Epidermal melanocyte (primary cell): Measurements from ENCODE around the gene LYST.
A peak's percentile ranks its signal among the peaks of the same experiment; 100 is the strongest.
"Not testable (repeated sequence)": the region's sequence is repeated elsewhere in the genome, so short reads cannot be mapped to it uniquely, and the experiment has no call there.

ENCODE experiments used
- DNase-seq: peaks from one replicate; pipeline ENCODE4 v3.0.0; 2011; ENCODE audit warnings: low spot score; ENCODE audit not compliant: insufficient read length

The LYST gene

DNA sequence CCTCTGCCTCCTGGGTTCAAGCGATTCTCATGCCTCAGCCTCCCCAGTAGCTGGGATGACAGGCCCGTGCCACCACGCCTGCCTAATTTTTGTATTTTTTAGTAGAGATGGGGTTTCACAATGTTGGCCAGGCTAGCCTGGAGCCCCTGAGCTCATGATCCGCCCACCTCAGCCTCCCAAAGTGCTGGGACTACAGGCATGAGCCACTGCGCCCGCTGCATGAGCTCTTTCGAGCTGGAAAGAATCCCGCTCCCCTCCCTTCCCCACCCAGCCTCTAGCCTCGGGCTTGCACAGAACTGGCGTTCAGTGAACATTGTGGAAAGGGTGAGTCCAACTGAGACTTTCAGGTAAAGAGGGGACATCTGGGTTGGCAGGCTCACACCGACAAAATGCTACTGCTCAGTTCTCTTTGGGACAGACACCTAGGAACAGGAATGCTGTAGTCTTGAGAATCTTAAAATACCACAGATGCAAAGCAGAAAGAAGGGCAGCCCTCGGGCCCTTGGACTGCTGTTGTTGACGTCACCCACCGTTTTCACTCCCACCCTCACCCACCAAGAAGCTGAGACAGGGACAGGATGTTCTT is 207.4 kb downstream of the LYST start:
- DNase-seq = no peak

DNA sequence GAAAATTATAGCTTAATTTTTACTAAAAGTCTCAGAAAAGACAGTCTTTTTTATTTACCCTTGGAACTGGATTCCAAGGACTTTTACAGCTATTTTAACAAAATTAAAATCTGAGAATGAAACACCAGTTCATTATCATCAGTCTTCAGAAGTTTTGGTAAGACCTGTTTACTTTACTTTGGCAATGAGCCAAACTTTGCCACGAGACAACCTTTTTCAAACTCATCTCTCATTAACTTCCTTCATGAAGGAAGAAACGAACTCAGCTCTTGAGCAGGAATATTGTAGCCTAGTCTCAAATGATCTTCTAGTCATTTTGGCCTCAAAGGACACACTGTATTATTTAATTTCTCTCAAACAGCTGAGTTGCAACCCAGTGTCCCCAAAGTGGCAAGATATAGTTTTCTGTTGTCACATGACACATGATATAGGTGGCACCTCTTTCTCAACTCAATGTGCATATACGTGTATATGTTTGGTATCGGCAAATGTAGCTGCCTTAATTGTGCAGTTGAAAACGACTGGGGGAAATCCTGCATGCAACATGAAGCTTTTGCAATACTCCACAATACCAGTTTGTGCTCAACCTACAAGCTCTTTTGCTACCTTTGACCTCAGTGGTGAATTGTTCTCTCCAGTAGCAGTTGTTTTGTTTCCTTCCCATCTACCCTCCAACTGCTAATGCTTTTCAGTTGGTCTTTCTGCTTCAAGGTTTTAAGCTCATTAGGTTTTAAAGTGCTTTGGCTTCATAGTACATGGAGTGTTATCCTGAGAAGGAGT is 208.8 kb downstream of the LYST start:
- no peak for DNase-seq

DNA sequence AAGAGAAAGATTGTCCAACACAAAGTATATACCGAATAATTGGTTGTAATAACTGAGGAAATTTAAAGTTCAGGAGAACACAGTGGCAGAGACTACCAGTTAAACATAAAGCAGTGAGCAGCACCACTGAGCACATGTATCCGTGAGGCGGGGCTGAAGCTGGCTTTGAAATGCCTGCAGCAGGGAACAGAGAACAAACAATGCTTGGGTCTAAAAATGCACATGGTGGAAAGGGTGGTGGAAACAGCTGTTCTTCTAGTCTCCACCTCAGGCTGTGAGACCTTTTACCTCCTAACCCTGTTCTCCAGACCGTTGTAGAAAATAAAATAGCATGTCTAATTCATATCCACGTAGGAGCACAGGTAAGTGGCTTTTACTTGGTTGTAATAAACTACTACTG is 209.4 kb downstream of the LYST start:
- DNase-seq = no peak

DNA sequence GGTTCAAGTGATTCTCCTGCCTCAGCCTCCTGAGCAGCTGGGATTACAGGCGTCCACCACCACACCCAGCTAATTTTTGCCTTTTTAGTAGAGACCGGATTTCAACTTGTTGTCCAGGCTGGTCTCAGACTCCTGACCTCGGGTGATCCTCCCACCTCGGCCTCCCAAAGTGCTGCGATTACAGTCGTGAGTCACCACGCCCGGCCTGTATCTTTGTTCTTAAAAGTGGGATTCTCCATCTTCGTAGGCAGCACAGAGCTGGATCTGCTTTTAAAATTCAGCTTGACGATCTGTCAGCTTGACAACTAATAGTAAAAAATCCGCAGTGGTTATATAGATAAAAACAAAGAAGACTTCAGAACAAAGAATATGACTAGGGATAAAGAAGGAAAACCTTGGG is 214.3 kb downstream of the LYST start:
- no peak for DNase-seq

DNA sequence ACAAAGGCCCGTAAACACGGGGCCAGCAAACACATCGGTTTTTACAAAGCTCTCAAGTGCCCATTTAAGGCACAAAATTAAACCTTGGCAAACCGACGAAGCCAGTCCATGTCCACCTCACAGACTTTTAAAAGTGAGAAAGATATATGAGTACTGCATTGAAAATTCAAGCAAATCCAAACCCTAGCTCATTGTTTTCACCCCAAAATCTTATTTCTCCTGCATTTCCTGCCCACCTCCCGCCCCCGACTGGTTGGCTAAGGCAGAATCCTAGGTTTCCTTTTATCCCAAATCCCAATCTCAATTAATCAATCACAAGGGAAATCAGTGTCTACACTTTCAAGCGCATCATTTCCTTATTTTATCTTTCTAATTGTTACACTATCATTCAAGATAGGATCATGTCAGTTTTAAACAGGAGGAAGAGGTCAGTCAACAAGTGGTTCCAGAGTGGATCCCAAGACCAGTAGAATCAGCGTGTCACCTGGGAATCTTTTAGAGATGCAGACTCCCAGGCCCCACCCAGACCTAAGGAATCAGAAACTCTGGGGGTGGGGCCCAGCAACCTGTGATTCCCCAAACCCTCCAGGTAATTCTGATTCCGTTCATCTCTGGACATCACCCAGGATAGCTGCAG is 215.4 kb downstream of the LYST start:
- no peak for DNase-seq

DNA sequence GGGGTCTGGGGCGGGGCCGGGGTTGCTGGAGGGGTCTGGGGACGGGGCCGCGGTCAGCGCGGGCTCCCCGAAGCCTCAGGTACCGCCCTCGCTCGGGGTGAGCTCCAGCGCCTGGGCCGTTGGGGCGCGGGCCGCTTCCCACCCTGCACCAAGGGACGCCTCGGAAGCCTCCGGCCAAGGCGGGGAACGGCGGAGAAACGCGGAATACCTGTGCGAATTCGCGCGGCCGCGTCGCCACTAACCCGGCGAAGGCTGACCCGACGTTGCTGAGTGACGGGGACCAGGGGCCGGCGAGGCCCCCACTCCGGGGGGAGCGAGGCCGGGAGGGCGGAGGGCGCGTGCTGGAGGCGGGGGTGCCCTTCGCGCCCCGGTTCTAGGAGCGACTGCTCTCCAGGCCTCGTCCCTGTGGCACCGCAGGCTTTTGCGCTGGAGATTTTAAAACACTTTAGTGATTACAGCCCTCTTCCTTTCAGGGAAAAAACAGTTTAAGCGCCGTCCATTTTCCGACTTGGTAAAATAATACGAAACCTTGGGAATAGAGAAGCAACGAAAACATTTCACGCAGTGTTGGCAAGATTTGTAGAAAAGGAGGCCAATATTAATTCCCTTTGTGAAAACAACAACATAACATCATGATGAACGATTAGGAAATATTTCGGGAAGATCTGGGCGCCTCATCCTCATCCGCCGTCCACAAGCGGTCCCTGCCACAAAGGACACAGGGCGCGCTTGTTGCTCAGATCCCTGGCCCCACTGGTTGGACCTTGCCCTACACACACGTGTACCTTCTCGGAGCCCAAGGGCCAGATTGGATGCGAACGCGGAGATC is 216.2 kb downstream of the LYST start:
- DNase-seq = no peak

DNA sequence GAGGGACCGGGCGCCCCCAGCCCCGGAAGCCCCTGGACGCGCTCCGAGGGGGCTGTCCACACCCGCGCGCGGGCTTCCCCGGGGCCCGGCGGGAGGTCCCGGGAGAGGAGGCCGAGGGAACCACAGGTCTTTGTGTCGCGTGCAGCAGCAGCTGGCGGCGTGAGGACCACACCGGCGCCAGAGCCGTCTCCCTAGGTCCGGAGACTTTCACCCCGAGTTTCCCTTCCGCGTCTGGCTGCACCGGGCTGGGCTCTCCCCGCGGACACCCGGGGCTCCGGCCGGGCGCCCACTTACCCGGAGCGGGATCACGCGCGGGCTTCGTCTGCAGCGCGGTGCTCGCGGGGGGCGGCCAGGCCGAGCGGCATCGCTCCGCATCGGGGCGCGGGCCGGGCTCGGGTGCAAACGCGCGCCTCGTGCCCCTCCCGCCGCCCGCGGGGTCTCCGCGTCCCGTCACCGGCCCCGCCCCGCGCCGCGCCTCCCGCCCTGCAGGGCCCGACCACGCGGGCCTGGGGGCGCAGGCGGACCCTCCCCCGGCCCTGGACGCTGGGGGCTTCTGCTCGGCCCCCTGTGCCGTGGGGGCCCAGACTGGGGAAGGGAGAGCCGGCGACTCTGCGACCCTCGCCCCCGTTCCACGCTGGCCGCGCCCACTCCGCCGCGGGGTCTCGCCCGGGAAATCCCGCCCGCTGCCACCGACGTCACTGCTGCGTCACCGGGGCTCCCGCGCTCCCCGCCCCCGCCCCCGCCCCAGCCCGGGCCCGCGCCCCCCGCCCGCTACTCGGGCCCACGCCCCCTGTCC is 217.1 kb downstream of the LYST start, which contains the start of gene GNG4:
Gene GNG4 (minus strand): TSS at position 417 of the 796 bp plus-strand sequence. CDS start 65,946 bp downstream, outside the sequence.
- no peak for DNase-seq

DNA sequence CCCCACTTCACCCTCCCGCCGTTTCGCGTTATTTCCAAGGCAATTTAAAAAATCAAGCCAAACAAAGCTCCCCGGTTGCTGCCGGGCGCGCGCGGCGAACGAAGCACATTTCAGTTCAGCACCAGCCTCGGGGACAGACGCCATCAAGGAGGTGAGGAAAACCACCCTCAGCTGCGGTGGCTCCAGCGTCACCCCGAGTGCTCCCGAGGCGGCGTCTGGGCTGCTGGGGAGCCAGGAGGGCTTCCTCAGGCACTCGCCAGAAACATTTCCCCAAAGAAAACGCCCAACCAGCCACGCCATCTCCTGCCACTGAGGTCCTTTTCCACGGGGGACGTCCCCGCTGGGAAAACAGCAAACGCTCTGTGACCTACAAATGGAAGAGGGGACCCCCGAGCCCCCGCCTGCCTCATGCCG is 217.7 kb downstream of the LYST start:
- DNase-seq = peak; percentile 36

DNA sequence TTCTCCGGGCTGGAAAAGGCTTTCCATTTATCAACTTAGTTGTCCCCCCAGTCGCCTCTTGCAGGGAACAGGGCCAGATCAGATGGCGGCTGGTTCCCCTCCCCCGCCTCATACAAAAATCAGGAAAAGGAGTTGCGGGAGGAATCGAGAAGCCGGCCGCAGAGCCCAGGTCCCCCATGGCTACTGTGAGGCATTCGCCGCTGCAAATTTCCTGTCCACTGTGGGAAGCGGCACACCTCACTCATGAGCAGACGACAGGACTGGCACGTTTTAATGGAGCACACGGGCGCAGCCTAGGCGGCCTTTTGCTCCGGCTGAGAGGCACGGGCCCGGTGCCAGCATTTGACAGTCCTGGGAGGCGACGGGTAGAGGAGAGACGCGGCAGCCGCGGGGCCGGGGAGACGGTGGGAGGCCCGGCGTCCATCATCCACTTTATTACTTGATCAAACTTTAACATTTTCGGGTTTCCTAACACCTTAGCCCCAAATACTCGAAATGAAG is 218.2 kb downstream of the LYST start:
- no peak for DNase-seq

DNA sequence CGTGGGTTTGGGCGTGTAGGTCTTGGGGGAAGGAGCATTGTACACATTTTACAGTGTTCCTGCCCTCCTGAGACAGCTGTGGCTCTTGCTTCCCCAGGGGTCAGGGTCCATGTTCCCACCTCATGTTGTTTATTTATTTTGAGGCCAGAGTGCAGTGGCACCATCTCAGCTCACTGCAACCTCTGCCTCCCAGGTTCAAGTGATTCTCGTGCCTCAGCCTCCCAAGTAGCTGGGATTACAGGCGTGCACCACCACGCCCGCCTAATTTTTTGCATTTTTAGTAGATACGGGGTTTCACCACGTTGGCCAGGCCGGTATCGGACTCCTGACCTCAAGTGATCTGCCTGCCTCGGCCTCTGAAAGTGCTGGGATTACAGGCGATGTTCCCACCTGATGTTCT is 219.2 kb downstream of the LYST start:
- not testable (repeated sequence) for DNase-seq

DNA sequence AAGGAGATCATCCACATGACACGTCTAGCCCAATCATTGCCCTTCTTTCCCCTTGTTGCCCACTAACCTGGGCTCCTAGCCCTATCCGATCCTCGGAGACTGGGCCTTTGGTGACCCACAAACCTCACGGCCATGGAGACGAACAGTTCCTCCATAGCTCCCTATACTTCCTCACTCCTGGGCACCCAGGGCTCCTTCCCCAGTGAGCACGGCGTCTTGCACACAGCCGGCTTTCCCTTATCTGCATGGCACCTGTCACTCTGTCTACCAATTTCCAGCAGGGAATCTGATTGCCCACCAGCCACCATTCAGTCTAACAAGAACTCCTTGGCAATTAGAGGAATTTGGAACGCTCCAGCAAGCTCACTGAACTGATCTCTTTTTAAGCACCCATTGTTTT is 220.2 kb downstream of the LYST start:
- DNase-seq = no peak

DNA sequence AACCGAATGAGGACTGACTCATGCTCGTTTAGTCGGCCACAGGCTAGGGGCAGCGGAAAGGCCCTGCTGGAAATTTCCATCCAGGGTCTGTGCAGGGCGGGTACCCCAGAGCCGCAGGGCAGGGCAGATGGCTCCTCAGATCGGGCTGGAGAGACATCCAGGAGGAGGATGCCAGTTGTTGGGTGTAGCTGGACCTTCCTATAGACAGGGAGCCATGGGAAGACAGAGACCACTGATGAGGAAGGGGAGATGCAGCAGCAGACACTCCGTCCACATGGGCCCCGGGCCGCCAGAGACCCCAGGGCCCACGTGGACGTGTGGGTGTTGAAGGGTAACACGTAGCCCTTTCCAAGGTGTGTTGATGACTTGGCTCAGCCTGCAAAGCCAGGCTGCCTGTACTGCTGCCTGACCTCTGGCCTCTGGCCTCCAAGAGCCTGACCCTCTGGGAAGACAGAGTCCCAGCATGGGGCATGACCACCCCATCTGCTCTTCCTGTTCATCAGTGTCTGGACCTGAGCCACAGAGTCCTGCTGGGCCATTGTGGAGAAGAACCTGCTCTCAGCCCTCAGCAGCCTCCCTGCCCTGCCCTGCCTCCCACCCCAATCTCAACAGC is 221.9 kb downstream of the LYST start:
- DNase-seq = no peak

DNA sequence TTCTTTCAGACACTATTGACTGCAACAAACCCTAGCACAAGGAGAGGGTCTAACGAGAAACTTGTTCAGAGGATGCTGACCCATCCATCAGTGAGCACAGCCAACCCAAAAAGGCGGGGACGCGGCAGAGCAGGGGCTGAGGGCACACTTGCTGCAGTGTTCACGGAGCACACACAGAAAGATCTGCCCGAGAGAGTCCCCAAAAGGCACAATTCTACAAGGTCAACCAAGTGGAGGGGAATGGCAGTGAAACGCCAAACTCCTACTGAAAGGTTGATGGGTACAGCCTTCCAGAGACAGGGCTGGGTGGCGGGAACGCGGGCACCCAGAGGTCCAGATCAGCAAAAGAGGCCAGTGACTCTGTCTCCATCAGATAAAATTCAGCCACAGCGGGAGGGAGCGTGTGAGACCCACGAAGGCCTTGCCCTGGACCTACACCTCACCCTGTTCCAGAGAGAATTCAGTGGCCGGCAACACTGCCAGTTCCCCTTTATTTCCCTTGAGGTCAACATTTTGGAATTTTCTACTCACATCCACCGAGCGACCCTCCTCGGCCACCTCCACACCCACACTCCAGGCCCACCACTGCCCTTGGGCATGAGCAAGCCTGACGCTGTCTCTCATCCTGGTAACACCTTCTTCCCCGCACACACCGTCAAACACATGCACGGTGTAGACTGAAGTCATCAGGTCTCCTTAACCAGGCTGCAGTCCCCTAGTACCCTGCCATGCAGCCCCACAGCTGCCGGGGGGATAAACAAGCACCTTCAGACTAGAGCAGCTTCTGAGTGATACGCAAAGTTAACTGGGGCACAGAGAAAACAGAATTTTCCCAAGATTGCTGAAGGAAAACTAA is 222.6 kb downstream of the LYST start:
- DNase-seq = no peak

DNA sequence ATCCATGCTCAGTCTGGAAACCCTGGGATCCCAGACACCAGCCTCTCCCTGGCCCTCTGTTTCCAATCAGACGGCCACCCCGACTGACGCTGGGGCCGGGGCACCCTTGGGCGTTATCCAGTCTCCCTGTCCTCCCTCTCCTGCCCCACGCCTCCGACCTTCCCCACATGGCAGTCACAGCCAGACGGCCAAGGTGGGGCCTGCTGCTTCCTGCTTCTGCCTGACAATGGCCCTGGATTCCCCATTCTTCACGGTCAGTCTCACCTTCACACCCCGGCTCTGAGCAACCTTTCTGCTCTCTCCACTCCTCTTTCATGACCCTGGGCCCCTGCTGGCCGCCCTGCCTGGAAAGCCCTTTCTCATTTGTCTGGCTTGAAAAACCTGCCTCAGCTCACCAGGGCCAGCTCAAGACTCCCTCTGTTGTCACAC is 223.7 kb downstream of the LYST start:
- no peak for DNase-seq

DNA sequence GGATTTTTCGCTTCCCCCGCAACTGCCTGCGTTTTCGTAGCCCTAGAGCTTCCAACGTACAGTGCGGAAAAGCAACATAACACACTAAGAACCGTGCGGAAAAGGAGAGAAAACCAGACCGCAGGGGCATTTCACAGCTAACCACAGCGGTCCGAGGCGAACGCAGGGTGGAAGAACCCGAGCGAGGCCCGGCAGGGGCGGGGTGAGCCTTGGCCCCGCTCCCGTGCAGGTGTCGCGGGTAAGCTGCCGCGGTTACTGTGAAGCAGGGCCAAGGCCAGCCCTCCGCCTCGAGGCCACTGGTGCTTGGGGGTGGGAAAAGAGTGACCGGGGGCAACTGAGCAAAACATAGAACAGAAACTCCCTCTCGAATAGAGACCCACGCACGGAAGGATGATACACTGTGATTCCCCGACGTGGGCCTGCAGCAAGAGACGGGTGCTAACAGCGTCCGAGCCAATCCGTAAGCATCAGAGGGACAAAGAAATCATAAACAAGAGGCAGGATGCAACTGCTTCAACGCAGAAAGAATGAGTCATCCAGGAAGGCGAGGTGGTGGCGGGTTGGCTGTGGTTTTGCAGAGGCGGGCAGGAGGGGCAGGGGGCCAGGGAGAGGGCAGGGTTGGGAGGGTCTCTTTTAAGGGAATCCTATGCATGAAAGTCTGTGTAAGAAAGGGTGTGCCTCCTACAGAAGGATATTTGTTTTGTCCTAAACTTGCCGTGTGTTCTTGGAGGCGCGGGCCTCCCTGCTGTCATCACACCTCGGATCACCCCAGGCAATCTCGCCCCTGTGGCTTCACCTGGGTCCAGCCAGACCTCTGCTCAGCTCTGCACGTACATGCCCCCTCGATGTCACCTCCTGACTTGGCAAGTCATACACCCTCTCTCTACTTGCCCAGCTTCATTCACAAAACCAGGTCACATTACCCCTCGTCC is 224.4 kb downstream of the LYST start:
- no peak for DNase-seq

DNA sequence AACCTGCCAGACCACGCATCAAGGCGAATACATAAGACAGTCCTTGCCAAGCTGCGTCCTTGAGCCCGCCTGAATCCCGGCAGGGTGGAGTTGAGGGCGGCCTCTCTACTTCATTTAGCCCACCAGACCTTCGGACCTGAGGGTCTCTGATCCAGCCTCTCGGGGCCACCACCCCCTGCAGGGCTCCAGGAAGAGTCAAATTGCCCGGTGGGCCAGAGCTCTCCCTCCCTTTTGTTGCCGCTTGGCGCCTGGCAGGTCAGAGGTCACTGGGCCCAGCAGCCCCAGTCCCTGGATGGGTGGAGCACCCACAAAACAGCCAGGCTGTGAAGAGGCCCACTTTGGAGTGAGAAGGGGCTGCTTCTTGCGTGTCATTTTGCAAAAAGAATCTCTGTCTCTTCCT is 226.1 kb downstream of the LYST start:
- no peak for DNase-seq

DNA sequence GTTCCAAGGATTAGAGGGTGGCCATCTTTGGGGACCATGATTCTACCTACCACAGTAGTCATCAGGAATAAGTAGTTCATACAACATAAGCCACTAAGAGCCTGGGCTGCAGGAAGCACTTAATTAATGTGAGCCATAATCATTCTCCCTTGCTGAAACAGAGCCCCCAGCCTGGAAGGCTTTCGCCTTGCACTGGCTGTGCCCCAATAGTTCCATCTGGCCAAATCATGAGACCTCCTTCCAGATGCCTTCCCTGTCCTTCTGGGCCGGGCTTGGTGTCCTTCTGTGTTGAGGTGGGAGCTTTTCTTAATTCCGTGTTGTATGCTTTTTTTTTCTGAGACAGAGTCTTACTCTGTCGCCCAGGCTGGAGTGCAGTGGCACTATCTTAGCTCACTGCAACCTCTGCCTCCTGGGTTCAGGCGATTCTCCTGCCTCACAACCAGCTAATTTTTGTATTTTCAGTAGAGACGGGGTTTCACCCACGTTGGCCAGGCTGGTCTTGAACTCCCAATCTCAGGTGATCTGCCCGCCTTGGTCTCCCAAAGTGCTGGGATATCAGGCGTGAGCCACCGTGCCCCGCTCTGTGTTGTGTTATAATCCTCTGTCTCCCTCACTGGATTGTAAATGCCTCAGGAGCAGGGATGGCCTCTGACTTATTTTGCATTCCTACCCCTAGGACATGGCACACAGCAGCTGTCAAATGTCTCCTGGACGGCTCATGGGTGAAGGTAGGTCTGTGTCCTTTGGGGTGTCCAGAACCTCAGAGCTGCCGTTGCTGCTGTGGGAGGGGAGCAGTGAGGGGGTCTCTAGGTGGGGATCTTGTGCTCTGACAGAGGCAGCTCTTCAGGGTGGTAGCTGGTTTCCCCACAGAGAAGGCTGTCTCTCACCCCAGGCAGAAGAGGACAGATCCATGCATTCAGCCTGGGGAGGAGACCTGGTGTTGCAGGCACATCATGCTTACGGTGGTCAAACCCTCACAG is 227.2 kb downstream of the LYST start:
- DNase-seq = no peak
